RPMI7951 (cell line): ENCODE measurements around the gene MGST1. TPM values are rescaled to one million over a fixed set of nuclear protein-coding genes. Genes with fewer than 3 reads are reported as not detected.
"Not testable (repeated sequence)": the region's sequence is repeated elsewhere in the genome, so short reads cannot be mapped to it uniquely, and the experiment has no call there.

ENCODE experiments used
- DNase-seq: peaks from one replicate; pipeline ENCODE4 v3.0.0-alpha.2; 2012; ENCODE audit warnings: low read depth
- total RNA-seq: library from RNA; depleted of rRNA; stranded (reverse); fragments of >200 nt; shearing (Covaris generic); gene quantifications from 2 replicates; pipeline ENCODE4 v1.2.3, GENCODE V29; 2014; rRNA removed

The MGST1 gene
- total RNA-seq, 1 experiment from 2014 or later, result 75.6 TPM

DNA sequence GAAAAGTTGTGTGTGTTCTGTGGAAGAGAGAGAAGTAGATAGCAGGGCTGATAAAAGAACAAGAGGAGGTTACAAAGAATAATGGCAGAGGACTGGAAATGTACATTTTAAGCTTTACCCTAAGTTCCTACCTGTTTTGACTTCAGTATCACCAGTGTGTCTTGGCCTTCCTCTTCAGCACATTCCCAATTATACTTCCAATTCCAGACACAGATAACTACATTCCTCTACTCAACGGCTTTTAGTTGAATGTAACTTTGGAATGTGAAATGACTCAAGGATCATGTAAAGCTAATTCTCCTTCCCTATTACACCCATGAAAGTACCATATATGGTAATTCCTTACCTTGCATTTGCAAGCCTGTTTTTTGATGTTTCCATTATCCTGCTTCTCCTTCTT, 5.0 kb downstream of the MGST1 start:
- DNase-seq, result peak; percentile 39

DNA sequence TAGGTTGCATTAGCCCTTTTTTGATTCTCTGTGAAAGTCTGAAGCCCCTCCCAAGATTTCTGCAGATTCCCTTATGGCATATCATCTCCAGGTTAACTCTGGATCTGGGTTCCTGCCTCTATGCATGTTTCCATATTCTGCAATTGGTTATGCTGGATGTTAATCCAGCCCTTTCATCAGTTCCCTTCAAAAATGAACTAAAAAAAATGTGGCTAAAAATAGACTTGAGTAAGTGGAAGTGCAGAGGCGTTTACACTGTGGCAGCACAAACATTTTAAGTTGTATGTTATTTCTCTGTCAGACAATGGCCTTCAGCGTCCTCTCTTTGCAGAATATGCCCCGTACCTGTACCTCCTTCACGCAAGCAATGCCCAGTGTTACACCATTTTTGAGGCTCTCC, 11.4 kb downstream of the MGST1 start:
- DNase-seq, result no peak

DNA sequence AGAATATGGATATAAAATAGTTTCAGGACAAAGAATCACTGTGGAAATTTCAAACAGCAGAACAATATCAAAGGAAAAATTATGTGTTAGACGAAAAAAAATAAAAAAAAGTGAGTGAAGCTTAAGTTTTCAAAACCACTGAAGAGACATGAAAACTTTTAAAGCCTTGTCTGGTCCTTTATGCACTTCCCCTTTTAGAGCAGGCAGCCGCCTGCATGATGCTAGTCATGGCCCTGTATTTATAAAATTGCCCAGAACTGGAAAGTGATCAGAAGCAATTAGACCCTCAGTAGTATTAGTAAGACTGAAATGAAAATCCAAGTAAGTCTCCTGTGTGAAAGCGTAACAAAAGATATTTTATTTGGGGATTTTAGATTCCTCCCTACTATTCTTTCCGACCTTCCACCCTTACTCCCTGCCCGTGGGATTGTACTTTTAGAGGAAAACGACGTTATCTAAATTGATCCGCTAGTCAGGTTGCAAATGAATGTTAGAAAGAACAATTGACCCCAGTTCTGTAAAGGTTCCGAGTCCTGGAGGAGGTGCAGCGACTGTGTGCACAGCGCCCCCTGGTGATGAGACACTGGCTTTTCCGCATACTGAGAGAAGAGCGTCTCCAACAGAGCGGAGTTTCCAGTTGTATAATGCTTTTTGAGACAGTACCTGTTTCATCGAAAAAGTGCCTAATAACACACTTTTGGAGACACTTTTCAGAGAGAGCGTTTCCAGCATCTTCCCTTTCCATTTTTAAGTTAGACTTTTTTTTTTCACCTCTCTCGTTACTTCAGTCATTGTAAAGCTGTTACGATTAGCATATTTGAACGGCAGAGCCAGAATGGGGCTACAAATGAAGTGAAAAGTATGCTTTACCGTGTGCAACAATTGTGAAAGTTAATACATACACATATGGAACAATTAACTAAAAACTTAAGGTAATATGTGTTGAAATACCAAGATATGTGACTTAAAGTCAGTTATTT, 12.4 kb downstream of the MGST1 start:
- DNase-seq, result peak; percentile 36

DNA sequence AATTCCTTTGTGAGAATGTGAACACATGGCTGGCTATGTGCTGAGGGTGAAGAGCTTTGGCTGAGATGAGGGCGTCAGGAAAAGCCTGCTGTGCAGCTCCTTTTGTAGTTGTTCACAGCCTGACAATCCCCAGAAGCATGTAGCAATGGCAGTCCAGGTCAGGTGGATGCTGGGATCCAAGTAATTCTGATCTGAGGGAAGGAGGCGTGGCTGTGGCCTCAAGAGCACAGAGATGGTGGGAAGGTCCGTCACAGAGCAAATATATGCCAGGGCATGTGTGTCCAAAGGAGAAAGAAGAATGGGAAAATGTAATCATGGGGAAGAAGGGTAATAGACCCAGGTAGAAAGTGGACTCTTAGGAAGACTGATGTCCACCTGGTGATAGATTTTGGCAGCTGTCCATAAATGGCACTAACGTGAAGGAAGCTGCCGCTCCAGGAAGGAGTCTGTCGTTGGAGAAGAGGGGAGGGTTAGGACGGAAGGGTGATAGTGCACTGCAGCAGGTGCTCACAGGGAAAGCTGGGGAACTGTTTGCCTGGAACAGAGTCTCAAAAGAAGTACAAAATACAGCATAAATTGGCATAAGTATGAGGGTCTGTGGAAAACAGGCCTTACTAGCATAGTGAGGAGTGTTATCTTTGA, 13.8 kb downstream of the MGST1 start:
- no peak for DNase-seq

DNA sequence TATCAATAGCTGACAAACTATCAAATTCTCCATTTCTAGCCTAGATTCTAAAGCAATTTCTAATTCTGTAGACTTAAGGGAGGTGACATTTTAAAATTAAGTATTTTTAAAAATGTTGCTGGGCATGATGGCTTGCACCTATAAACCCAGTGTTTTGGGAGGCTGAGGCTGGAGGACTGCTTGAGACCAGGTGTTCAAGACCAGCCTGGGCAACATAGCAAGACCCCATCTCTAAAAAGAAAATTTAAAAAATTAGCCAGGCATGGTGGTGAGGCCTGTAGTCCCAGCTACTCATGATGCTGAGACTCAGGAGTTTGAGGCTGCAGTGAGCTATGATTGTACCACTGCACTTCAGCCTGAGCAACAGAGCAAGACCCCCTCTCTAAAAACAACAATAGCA, 15.1 kb downstream of the MGST1 start:
- DNase-seq, result no peak

- no peak for DNase-seq
These were observed 21.7 kb downstream of the MGST1 start for GRCh38 chr12:16369156-16369555.

- DNase-seq, result no peak
These were observed 22.7 kb downstream of the MGST1 start for GRCh38 chr12:16370096-16370495.

- not testable (repeated sequence) for DNase-seq
These were observed 35.3 kb downstream of the MGST1 start for GRCh38 chr12:16382652-16383312.

DNA sequence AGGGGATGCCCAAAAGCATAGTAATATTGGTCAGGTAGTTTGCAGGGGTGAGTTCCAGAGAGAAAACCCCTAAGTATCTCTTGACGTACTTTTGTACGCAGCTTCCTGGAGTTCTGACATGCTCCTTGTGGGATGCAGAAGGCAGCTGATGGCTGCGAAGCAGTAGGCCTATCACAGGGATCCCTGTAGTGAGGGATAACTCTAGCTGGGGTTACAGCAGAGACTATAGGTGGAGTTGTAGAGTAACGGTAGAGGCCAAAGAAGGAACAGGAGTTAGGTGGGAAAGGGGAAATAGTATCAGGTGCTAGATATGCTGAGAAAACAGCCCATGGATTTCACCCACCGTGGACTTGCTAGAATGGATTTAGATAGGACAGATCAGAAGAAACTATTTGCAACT, 37.3 kb downstream of the MGST1 start:
- DNase-seq, result no peak

GRCh38 chr12:16385782-16386646, 38.6 kb downstream of the MGST1 start:
- DNase-seq, result peak; percentile 56

- DNase-seq, result no peak
These were observed 40.5 kb downstream of the MGST1 start for GRCh38 chr12:16387919-16388318.

- peak; percentile 55 for DNase-seq
These were observed 42.1 kb downstream of the MGST1 start for GRCh38 chr12:16389594-16389993.

- no peak for DNase-seq
These were observed 45.5 kb downstream of the MGST1 start for GRCh38 chr12:16392846-16393535.

DNA sequence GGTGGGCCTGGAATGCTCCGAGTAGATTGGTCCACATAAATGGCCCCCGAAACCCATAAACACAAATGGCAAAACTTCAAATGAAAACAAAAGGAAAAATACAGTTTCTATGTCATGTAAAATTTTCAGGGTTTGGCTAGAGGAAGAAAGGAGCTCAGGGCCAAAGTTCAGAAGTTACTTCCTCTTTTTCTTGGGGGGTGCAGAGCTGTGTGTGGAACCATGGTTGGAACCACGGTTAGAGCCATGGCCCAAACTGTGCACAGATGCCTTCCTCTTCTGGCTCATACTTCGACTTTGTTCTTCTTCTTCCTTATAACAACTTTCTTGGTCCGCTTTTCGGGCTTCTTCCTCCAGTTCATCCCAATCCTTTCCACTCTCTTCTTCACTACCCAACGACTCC, 51.7 kb downstream of the MGST1 start:
- no peak for DNase-seq

GRCh38 chr12:16401835-16402234, 54.4 kb downstream of the MGST1 start:
- not testable (repeated sequence) for DNase-seq

GRCh38 chr12:16407346-16407745, 59.9 kb downstream of the MGST1 start:
- no peak for DNase-seq

Other genes with a start within 250 kb of the MGST1 start
- gene SLC15A5, start 70.0 kb upstream of the MGST1 start, total RNA-seq, result not detected in 2 replicates